AG04450 (cell line): Measurements from ENCODE around the gene PLPPR1. TPM values are rescaled to one million over a fixed set of nuclear protein-coding genes. Genes with fewer than 3 reads are reported as not detected.

Experiments used
- CTCF ChIA-PET: fragments of 300-600, 350-600 bp; formaldehyde crosslinking; extraction: SDS; loops from one replicate; lab custom pipeline; 2022; ENCODE audit warnings: antibody characterized with exemption, inconsistent platforms; lab: Charles Lee
- POLR2A ChIA-PET: fragments of 350-600 bp; formaldehyde crosslinking; extraction: SDS; loops from one replicate; lab custom pipeline; 2021; ENCODE audit warnings: antibody characterized with exemption, inconsistent platforms; lab: Yijun Ruan, JAX
- DNase-seq: peaks from one replicate; pipeline ENCODE4 v3.0.0-alpha.2; 2011; ENCODE audit warnings: low read depth, low spot score
- H3K27ac ChIP-seq: one replicate; pipeline ENCODE4 v1.5.1; 2012; ENCODE audit warnings: low read depth, low read length, control low read depth
- H3K27me3 ChIP-seq: one replicate; pipeline ENCODE4 v1.6.0; 2012; ENCODE audit warnings: low read length; ENCODE audit not compliant: control insufficient read depth, insufficient read depth
- H3K4me3 ChIP-seq: 2 replicates; pipeline ENCODE4 v1.5.1; 2011; ENCODE audit warnings: mild to moderate bottlenecking, low read depth, low read length, control low read depth
- H3K9me3 ChIP-seq: 2 replicates; pipeline ENCODE4 v1.5.1; 2012; ENCODE audit warnings: low read length; ENCODE audit not compliant: control insufficient read depth, insufficient read depth
- CTCF ChIP-seq: IDR thresholded peaks from 2 replicates; pipeline ENCODE4 v1.5.1; 2011; ENCODE audit warnings: low read depth, low read length, control low read depth, inconsistent platforms
- polyA plus RNA-seq: library from polyadenylated mRNA; depleted of rRNA; stranded (reverse); fragments of >200 nt; gene quantifications from 2 replicates; pipeline ENCODE4 v1.2.3, GENCODE V29; 2011

Gene PLPPR1
- polyA plus RNA-seq, 1 experiment: not detected

- no peak for DNase-seq
- Histone ChIP-seq H3K27ac (no peak overlapping the region), H3K4me3 (no peak overlapping the region), H3K27me3 (peaks cover 4% of the 10 kb centered on the region), H3K9me3 (no peaks in the 10 kb centered on the region)
- ChIA-PET CTCF (interaction anchor here (1.0 to 1.5 kb wide), 2 partner anchors 25 to 52 kb away, joined by 4 to 5 read pairs; no protein-coding TSS in a partner anchor), POLR2A (no interaction called here)
- TF ChIP-seq CTCF: no peak
Observed at GRCh38 chr9:101336091-101336490, 307.6 kb downstream of the PLPPR1 start.

DNA sequence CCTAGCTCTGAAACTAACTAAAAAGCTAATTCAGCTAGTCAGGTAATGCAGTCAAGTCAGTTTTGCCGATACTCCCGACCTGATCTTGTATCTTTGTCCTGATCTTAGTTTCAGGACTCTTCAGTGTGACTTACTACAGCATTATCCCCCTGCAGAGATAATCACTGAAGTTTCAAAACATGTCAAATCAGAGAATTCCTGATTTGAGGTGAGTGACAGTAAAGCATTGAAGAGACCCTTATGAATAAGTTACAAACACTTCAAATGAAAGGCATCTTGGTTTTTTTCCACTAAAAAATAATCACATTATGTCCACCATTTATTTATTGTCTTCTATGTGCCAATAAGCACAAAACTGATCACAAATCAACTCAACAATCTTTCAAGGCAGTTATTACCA, 308.7 kb downstream of the PLPPR1 start:
- Histone ChIP-seq H3K27me3 (peaks cover 4% of the 10 kb centered on the region), H3K4me3 (no peak overlapping the region), H3K27ac (no peak overlapping the region), H3K9me3 (no peaks in the 10 kb centered on the region)
- TF ChIP-seq CTCF: no peak
- ChIA-PET POLR2A (no interaction called here), CTCF (no interaction called here)
- DNase-seq: no peak

DNA sequence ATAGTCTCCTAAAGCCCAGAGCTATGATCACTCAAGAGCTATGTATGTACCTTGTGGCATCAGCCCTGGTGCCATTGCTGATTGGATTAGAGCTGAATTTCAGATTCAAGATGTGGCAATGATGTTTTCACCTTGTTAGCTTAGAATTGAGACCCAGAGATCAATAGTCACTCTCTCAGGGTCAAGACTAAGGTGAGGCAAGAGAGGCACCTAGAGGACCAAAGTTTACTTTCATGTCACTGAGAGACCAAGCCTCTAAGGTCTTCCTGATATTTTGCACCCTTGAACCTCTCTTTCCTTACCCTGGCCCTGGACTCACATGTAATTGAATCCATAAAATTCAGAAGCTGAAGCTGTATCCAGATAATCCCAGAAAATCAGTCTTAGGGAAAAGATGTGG, 313.4 kb downstream of the PLPPR1 start:
- no peak overlapping the region for H3K4me3 ChIP-seq
- CTCF ChIA-PET: interaction anchor here (1.7 kb wide), 1 partner anchor 30 kb away, joined by 5 read pairs; no protein-coding TSS in a partner anchor
- no peak for TF ChIP-seq CTCF
- H3K9me3 ChIP-seq: no peaks in the 10 kb centered on the region
- no peaks in the 10 kb centered on the region for H3K27me3 ChIP-seq
- no peak for DNase-seq
- H3K27ac ChIP-seq: no peak overlapping the region
- POLR2A ChIA-PET: no interaction called here

- no peak overlapping the region for H3K4me3 ChIP-seq
- H3K27me3 ChIP-seq: no peaks in the 10 kb centered on the region
- H3K27ac ChIP-seq: no peak overlapping the region
- no peak for TF ChIP-seq CTCF
- CTCF ChIA-PET: interaction anchor here (1.7 kb wide), 1 partner anchor 31 kb away, joined by 5 read pairs; no protein-coding TSS in a partner anchor
- POLR2A ChIA-PET: no interaction called here
- DNase-seq: no peak
- no peaks in the 10 kb centered on the region for H3K9me3 ChIP-seq
Observed at GRCh38 chr9:101342595-101342994, 314.1 kb downstream of the PLPPR1 start.

GRCh38 chr9:101350285-101350684, 321.8 kb downstream of the PLPPR1 start:
- H3K4me3 ChIP-seq: no peak overlapping the region
- no peak overlapping the region for H3K27ac ChIP-seq
- H3K9me3 ChIP-seq: no peaks in the 10 kb centered on the region
- H3K27me3 ChIP-seq: no peaks in the 10 kb centered on the region
- no peak for TF ChIP-seq CTCF
- CTCF ChIA-PET: no interaction called here
- POLR2A ChIA-PET: no interaction called here
- no peak for DNase-seq
